HEK293T (cell line): ENCODE data around the gene ZC3H12C.

Experiments used
- CTCF ChIA-PET: fragments of 350-600 bp; formaldehyde crosslinking; extraction: SDS; loops from one replicate; lab custom pipeline; 2021; ENCODE audit warnings: antibody characterized with exemption, inconsistent platforms; lab: Yijun Ruan, JAX
- POLR2A ChIA-PET: fragments of 350-600 bp; formaldehyde crosslinking; extraction: SDS; loops from one replicate; lab custom pipeline; 2020; ENCODE audit warnings: antibody characterized with exemption, inconsistent platforms; lab: Yijun Ruan, JAX
- DNase-seq: peaks from one replicate; pipeline ENCODE4 v3.0.0; 2012; ENCODE audit warnings: mixed read lengths; ENCODE audit errors: extremely low spot score
- ARNT ChIP-seq: fragments of 450-650 bp; IDR thresholded peaks from 2 replicates; pipeline ENCODE4 v1.6.1; 2017; ENCODE audit warnings: mild to moderate bottlenecking
- BHLHE40 ChIP-seq: fragments of 450-650 bp; IDR thresholded peaks from 2 replicates; pipeline ENCODE4 v1.6.1; 2016; ENCODE audit warnings: mild to moderate bottlenecking, moderate library complexity, borderline replicate concordance
- CTBP1 ChIP-seq: fragments of 450-650 bp; IDR thresholded peaks from 2 replicates; pipeline ENCODE4 v1.6.1; 2016; ENCODE audit warnings: borderline replicate concordance
- ELF4 ChIP-seq: fragments of 450-650 bp; IDR thresholded peaks from 2 replicates; pipeline ENCODE4 v1.6.1; 2017; ENCODE audit warnings: antibody characterized with exemption
- FOXA1 ChIP-seq: fragments of 450-650 bp; IDR thresholded peaks from 2 replicates; pipeline ENCODE4 v1.6.1; 2016; ENCODE audit warnings: mild to moderate bottlenecking
- FOXK2 ChIP-seq: fragments of 450-650 bp; IDR thresholded peaks from 2 replicates; pipeline ENCODE4 v1.6.1; 2016; ENCODE audit warnings: mild to moderate bottlenecking
- FOXM1 ChIP-seq: fragments of 450-650 bp; IDR thresholded peaks from 2 replicates; pipeline ENCODE4 v1.6.1; 2017; ENCODE audit warnings: mild to moderate bottlenecking, borderline replicate concordance
- HDGF ChIP-seq: fragments of 450-650 bp; IDR thresholded peaks from 2 replicates; pipeline ENCODE4 v1.6.1; 2017; ENCODE audit warnings: antibody characterized with exemption, borderline replicate concordance
- L3MBTL2 ChIP-seq: fragments of 450-650 bp; conservative IDR thresholded peaks from 2 replicates; pipeline ENCODE4 v1.6.1; 2016; ENCODE audit warnings: mild to moderate bottlenecking
- LEF1 ChIP-seq: fragments of 450-650 bp; IDR thresholded peaks from 2 replicates; pipeline ENCODE4 v1.6.1; 2017; ENCODE audit warnings: mild to moderate bottlenecking, borderline replicate concordance
- NFRKB ChIP-seq: fragments of 450-650 bp; IDR thresholded peaks from 2 replicates; pipeline ENCODE4 v1.6.1; 2016; ENCODE audit warnings: mild to moderate bottlenecking, moderate library complexity
- SP1 ChIP-seq: fragments of 450-650 bp; IDR thresholded peaks from 2 replicates; pipeline ENCODE4 v1.6.1; 2017
- SUZ12 ChIP-seq: fragments of 450-650 bp; IDR thresholded peaks from 2 replicates; pipeline ENCODE4 v1.6.1; 2016; ENCODE audit warnings: mild to moderate bottlenecking
- TARDBP ChIP-seq: fragments of 450-650 bp; IDR thresholded peaks from 2 replicates; pipeline ENCODE4 v1.6.1; 2016
- ZNF384 ChIP-seq: fragments of 450-650 bp; IDR thresholded peaks from 2 replicates; pipeline ENCODE4 v1.6.1; 2016
- TF ChIP-seq, protein P1 (sequence below): fragments of 450-650 bp; IDR thresholded peaks from 2 replicates; pipeline ENCODE4 v1.6.1; 2016

ZC3H12C gene

DNA sequence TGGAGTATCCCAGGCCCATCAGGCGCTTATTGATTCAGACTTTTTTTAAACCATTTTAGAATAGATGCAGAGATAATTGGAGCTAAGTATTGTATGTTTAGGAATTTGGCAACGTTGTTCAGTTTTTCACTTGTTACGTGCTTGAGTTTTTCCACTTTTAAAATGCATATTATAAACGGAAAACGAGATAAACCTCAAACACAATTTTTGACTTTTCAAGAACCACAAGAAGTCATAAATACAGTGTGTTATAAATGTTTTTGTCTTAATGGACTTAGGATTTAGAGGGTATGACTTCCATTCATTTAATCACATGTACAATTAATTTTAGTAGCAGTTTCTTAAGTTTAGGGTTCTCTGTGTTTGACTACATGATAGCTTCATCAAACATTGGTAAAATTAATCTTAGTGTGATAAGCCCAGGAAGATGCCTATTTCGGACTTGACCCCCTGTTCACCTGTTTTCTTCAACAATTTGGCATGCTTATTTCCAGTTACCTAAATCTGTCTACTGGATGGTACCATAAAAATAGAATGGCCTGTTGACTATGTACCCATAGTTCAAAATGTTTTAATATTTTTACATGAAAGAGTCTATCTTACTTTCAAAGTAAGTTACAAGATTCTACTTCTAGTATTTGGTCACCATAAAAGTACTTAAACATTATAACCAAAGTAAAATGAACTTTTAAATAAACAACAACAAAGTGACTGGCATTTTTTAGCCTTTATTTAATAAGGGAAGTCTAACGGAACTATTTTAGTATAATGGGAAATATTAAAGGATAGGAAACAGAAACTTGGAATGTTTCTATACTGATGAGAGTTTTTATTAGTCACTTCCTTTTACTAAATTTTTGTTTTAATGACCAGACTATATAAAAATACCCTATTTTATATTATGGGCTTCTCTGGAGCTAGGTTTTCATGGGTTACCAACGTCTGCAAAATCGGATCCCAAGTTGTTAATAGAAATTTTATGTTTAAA is 1.4 kb downstream of the ZC3H12C start:
- TF ChIP-seq FOXA1 (no peak), ARNT (no peak), LEF1 (no peak), L3MBTL2 (no peak), ZNF384 (no peak), SP1 (no peak), CTBP1 (no peak), FOXK2 (no peak), HDGF (no peak), ELF4 (no peak), NFRKB (no peak), SUZ12 (no peak), BHLHE40 (no peak), FOXM1 (no peak), TARDBP (no peak)
- TF ChIP-seq, protein P1, sequence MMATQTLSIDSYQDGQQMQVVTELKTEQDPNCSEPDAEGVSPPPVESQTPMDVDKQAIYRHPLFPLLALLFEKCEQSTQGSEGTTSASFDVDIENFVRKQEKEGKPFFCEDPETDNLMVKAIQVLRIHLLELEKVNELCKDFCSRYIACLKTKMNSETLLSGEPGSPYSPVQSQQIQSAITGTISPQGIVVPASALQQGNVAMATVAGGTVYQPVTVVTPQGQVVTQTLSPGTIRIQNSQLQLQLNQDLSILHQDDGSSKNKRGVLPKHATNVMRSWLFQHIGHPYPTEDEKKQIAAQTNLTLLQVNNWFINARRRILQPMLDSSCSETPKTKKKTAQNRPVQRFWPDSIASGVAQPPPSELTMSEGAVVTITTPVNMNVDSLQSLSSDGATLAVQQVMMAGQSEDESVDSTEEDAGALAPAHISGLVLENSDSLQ, result no peak
- ChIA-PET CTCF (interaction anchor here (0.7 kb wide), 1 partner anchor 79 kb away, joined by 4 read pairs; no protein-coding TSS in a partner anchor), POLR2A (no interaction called here)
- DNase-seq, result no peak

DNA sequence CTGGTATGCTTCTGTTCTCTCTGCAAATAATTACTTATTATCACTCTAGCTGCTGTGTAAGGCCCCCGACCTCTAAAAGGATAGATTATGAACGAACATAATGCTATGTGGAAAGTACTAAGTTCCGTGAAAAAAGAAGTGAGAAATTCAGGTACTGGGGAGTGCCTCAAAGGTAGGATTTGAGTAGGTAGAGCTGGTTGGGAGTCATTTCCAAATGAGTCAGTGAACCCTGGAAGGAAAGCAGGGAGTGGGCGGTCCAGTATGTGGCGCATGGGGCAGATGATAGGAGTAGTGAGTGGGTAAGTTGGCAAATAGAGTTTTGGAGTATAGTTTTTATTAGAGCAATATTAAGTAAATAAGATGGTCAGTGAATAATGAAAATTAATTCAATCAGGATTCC is 2.4 kb downstream of the ZC3H12C start:
- TF ChIP-seq CTBP1 (no peak), ARNT (no peak), HDGF (no peak), SP1 (no peak), FOXA1 (no peak), TARDBP (no peak), LEF1 (no peak), SUZ12 (no peak), BHLHE40 (no peak), NFRKB (no peak), ZNF384 (no peak), L3MBTL2 (no peak), ELF4 (no peak), FOXM1 (no peak)
- CTCF ChIA-PET, result no interaction called here
- no peak for DNase-seq
- POLR2A ChIA-PET, result no interaction called here

DNA sequence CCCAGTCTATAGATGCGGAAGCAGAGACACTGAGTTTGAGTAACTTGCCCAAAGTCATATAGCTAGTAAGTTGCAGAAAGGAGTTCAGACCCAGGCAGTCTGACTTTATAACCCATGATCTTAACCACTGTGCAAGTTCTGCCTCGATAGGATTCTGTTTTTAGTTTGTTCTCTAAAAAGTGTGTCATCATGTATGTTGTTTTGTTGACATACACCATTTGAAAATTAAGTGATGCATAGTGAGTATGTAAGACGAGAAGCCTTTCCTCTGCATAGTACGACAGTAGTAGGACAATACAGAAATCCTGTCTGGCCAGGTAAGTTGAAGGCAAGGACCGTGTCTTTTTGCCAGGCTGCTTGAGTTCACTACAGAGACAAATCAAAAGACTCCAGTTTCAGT is 3.3 kb downstream of the ZC3H12C start:
- POLR2A ChIA-PET, result no interaction called here
- no peak for DNase-seq
- no peak for TF ChIP-seq LEF1
- no peak for TF ChIP-seq ZNF384
- no peak for TF ChIP-seq FOXM1
- no peak for TF ChIP-seq ELF4
- TF ChIP-seq FOXK2, result no peak
- TF ChIP-seq BHLHE40, result no peak
- TF ChIP-seq ARNT, result no peak
- no peak for TF ChIP-seq HDGF
- TF ChIP-seq SUZ12, result no peak
- no peak for TF ChIP-seq CTBP1
- TF ChIP-seq, protein P1, result no peak
- no peak for TF ChIP-seq TARDBP
- no peak for TF ChIP-seq L3MBTL2
- CTCF ChIA-PET, result no interaction called here

DNA sequence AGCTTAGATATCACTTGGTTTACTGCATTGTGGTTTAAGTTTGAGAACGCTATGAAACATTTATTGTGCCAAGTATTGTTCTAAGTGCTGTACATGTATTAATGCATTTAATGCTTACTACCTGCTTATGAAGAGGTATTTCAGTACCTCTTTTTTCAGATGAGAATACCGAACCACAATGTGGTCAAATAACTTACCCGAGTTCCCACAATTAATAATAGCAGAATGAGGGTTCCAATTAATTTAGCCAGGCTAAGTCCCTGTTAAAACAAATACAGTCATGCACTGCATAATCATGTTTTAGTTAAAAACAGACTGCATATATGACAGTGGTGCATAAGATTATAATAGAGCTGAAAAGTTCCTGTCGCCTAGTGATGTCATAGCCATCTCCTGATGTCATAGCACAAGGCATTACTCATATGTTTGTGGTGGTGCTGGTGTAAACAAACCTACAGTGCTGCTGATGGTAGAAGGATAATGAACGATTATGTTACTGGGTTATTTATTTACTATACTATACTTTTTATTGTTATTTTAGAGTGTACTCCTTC is 4.3 kb downstream of the ZC3H12C start:
- POLR2A ChIA-PET, result no interaction called here
- CTCF ChIA-PET, result no interaction called here
- no peak for DNase-seq
- TF ChIP-seq BHLHE40 (no peak), ELF4 (no peak), FOXM1 (no peak), CTBP1 (no peak), TARDBP (no peak), ZNF384 (no peak), L3MBTL2 (no peak), LEF1 (no peak)
- TF ChIP-seq, protein P1, result no peak

DNA sequence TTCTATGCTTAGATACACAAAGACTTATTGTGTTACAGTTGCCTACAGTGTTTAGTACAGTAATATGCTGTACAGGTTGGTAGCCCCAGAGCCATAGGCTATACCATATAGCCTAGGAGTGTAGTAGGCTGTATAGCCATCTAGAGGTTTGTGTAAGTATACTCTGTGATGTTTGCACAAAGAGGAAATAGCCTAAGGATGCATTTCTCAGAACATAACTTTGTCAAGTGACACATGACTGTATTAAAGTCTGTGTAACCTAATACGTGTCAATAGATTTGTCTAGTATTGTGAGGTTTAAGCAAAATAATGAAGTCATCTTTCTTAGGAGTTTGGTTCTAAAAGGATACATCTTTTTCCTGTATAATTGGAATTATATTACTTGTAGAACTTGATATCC is 5.5 kb downstream of the ZC3H12C start:
- TF ChIP-seq TARDBP, result no peak
- no peak for TF ChIP-seq NFRKB
- TF ChIP-seq, protein P1, result peak; percentile 24; the same call in 1 of the 2 replicates
- TF ChIP-seq L3MBTL2, result no peak
- TF ChIP-seq BHLHE40, result no peak
- no peak for TF ChIP-seq FOXA1
- DNase-seq, result no peak
- ChIA-PET POLR2A (no interaction called here), CTCF (interaction anchor here (0.7 kb wide), 1 partner anchor 26 kb away, joined by 3 read pairs; no protein-coding TSS in a partner anchor)
